Daoy (cell line): Measurements from ENCODE around the gene MAPK4. TPM values are rescaled to one million over a fixed set of nuclear protein-coding genes. Genes with fewer than 3 reads are reported as not detected.
A peak's percentile ranks its signal among the peaks of the same experiment; 100 is the strongest.

Experiments
- DNase-seq: peaks from one replicate; pipeline ENCODE4 v3.0.0-alpha.2; 2015; ENCODE audit warnings: low read depth
- total RNA-seq: library from RNA; depleted of rRNA; stranded (reverse); fragments of >200 nt; shearing (Covaris generic); gene quantifications from 2 replicates; pipeline ENCODE4 v1.2.3, GENCODE V29; 2014

Gene MAPK4
- total RNA-seq, 1 experiment from 2014 or later, result 0.17 TPM

DNA sequence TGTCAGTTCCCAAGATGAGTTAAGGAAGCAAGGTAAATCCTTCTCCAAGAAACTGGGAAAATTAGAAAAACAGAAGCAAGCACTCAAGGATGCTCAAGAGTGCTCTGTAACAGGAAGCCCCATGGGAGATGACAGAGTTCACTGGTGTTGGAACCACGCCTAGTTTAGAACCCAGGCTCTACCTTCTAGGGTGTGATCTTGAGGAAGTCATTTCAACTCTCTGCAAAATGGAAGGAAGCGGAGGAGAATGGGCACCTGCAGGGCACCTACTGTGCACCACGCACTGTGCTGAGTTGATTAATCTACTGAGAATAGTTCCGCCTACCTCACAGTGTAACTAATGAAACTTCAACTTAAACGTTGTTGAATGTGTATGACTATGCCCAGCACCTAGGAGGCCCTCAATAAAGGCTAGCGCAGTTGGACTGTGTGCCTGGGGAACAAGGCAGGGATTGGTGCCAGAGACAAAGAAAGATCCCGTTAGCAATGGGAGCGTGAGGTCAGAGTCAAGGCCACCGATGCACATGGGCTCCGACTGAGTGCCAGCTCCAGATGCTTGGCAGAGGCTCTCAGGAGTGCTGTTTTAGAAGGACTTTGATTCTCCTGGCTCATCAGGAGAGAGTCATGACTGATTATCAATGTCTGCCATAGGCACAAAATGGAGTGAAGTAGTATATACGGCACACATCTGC is 93.7 kb downstream of the MAPK4 start:
- DNase-seq, result no peak

DNA sequence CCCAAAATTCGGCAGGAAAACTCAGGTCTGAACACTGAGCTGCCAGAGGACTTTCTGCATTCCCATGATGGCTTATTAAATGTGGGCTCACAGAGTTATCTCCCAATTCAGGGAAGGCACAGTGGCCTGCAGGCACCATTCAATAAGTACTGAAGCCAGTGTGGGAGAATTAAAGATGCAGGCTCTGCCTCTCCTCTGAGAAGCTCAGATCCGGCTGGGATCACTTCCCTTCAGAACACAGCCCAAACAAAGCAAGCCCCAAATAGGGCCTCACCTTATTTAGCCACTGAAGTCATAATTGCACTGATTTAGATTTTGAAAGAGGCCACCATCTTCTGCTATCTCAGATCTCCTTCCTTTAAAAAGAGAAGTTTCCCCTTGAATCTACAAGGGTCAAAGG is 94.3 kb downstream of the MAPK4 start:
- DNase-seq, result no peak

DNA sequence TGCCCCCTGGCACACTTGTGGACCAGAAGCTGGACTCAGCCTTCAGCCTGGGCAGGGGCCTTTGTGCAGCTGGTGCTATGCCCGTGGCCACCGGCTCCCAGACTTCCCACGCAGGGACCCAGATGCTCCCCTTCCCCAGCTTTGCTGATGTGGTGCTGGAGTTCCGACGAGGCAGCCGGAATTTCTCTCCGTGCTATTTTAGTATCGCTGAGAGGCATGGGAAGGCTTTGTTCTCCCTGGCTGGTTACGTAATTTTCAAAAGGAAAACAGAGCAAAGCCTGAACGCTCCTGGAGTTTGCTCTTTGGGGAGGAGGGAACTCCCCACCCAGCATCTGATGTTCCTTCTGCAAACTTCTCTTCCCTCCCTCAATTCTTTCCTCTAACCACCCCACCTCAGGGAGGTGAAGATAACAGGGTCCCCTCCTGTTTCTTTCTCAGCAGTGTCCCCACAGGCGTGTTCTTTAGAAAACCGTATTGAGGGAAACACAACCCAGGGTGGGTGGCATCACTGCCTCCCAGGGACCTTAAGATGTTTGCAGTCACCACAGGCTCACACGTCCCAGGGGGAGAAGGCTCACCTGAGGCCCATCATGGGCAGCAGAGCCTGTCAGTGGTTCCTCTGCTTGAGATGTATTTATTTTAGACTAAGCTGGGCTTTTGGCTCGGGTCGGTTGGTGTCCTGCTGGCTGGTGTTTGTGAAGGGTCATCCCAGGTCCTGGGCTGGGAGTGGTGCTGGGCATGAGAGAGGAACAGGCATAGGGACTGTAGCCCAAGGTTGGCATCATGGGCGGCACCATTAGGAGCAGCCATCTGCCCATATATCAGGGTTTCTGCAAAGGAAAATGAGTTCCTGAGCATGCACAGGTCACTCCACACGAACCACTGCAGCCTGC is 95.0 kb downstream of the MAPK4 start:
- no peak for DNase-seq

DNA sequence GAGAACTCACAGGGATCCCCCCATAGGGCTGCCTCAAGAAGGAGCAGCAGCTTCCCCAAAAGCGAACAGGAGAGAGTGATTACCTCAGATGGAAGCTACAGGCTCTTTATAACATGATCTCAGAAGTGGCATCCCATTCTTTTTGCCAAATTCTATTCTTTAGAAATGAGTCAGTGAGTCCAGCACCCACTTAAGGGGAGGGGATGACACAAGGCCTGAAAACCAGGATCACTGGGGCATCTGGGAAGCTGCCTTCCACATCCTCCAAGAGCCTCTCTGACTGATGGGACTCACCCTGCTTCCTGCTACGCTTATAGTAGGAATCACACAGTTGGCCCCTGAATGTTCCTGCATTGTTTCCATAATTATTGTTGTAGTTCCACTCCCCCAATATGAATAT is 96.5 kb downstream of the MAPK4 start:
- DNase-seq, result no peak

DNA sequence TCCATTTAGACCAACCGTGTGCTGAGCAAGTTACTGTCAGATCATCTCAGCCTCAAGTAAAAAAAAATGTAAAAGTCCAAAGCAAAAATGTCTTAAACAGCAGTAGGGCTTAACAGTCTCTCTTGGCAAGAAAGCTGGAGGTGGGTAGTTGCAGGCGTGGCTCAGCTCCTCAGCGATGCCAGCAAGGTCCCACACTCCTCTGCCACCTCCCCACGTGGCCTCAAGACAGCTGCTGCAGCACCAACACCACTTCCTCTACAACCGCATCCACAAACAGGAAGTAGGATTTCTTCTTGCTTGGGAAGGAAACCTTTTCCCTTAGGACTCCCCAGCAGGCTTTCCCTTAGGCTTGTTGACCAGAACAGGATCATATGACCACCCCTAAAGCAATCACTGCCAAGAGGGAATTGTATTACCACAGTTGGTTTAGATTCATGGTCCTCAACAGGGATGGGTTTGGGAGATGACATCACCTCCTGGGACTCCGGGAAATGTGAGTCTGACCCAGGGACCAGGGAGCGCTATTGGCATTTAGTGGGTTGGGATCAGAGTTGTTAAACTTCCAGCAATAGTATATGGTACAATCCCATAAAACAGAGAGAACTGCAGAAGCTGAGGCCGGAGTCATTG is 97.1 kb downstream of the MAPK4 start:
- DNase-seq, result peak; percentile 37

DNA sequence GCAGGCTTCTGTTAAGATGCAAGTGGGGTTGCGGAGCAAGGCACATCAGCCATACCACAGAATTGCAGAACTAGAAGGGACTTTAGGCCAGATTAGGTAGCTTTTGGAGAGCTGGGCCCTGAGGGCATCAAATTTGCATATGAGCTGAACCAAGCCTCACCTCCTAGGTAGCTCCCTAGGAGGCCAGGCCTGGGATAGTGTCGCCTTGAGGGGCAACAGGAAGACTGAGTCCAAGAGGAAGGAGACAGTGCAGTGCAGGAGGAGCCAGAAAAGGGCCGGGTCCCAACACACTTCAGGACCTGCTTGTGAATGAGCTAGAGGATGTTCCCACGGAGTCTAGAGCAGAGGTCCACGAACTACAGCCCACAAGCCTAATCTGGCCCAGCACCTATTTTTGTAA is 98.7 kb downstream of the MAPK4 start:
- DNase-seq, result no peak

DNA sequence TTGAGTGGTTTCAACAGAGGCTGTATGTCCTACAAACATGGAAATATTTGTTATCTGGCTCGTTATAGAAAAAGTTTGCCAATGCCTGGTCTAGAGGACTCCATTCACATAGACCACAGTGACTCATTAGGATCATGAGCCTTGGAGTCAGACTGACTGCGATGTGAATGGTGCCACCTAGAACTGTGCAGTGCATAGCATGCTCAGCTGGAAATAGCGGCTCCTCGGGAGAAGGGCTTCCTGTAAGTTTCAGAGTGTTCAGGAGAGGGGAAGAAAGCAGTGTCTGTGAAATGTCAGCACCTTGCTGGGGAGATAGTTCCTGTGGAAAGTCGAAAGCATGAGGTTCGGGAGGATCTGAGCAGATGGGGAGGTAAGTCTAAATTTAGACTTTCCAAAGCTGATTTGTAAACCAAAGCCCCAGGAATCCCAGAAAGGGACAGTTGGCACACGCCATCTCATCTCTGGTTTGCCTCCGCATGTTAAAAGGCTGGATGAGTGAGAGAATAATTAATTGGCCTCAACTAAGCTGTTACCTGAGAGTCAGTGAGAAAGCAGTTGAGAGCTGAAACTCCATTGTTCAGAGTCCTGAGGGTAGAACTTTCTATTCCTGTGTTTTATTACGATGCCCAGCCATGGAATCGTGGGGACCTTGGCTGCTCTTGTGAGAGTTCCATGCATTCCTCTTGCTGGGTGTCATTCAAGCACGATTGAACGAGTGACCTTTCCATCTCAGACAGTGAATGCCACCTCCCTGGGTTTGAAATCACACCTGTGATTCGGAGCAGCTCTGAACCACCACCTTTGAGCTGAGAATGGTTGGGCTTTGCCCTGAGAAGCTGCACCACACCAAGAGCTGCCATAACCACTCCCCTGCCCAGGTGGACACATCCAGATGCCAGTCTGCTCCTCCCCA is 99.5 kb downstream of the MAPK4 start:
- peak; percentile 78 for DNase-seq

DNA sequence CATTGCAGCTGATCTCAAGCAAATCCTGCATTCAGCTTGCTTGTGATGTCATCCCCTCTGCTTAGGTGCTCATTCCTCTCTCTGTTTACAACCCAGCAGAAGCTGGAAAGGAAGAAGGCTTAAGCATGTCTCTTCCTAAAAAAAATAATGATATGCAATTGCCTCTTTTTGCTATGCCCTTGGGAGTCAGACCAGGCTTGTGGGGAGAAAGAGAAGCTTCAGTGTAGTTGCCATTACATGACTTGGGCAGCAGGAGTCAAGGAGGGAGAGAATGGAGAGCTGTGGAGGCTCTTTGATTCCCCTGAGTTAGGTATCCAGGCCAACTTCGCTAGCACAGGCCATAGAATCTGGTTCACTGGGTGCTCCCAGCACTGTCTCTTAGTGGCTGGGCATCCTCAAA is 101.1 kb downstream of the MAPK4 start:
- DNase-seq, result no peak

DNA sequence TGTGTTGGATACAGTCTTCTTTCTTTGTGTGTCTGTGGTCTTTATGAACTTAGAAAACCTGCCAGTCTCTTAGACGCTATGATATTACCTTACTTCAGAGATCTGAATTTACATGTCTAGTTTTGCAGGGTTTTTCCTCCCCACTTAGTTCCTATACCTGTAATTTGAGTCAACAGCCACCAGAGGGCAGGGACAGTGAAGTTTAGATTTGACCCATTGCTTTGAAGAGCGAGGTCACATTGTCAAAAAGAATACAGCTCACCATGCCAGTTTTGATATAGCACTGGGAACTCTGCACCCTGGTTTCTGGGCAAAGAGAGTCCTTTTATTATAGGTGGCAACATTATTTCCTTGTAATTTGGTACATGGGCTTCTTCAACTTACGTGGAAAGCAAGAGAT is 102.3 kb downstream of the MAPK4 start:
- no peak for DNase-seq

DNA sequence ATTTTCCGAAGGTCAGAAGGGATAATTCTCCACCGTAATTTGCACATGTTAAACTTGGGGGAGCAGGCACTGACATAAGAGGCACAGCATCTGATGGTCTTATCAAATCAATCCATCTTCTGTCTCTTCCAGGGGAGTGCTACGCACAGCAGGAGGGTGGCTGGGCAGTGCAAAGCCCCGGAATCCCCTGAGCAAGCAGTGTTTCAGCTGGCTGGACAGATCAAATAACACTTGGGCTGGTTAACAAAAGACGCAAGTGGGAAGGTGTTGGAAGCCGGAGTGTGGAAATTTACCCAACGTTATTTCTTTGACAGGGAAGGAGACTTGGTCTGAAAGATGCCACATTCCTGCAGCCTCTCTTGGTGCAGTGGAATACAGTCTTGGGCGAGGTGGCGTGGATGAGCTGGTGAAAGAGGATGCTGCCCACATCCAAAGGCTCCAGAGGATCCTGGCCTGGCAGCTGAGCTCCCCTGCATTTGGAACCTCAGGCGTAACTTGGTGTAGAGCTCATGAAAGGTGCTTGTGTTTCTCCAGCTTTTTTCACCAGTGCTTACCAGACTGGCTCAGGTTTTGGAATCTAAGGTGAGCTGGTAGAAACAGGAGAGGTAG is 103.0 kb downstream of the MAPK4 start:
- DNase-seq, result no peak

DNA sequence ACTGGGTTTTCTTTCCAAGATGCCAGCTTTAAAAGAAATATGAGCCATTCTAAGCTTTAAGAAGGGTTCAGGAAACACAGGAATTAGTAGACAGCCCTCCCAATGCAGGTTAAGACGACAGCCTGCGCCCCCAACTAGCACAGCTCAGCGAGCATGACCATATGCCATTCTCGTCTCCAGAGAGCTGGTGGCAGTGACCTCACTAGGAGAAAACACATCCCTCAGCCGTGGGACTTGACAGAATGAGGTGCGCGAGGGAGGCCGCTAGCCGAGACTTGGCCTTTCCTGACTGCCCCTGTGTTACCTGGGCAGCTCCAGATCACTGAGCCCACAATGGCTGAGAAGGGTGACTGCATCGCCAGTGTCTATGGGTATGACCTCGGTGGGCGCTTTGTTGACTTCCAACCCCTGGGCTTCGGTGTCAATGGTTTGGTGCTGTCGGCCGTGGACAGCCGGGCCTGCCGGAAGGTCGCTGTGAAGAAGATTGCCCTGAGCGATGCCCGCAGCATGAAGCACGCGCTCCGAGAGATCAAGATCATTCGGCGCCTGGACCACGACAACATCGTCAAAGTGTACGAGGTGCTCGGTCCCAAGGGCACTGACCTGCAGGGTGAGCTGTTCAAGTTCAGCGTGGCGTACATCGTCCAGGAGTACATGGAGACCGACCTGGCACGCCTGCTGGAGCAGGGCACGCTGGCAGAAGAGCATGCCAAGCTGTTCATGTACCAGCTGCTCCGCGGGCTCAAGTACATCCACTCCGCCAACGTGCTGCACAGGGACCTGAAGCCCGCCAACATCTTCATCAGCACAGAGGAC is 103.9 kb downstream of the MAPK4 start:
- DNase-seq, result no peak

DNA sequence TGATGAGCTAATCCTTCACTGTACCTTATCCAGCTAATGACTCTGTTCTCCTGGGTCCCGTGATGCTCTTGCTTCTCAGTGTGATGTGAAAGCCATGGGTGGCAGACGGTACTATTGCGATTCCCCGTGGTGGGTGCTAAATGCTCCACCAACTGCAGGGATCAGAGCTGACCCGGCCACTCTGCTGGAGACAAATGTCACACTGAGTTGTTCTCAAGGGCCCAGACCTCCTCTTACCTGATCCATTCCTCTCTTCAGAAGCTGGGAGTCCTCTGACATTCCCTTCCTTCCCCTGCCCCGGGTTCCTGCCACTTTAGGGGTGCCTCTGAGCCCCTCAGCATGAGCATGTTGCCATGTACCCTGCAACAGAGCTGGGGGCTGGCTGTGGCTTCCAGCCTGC is 105.1 kb downstream of the MAPK4 start:
- DNase-seq, result no peak

DNA sequence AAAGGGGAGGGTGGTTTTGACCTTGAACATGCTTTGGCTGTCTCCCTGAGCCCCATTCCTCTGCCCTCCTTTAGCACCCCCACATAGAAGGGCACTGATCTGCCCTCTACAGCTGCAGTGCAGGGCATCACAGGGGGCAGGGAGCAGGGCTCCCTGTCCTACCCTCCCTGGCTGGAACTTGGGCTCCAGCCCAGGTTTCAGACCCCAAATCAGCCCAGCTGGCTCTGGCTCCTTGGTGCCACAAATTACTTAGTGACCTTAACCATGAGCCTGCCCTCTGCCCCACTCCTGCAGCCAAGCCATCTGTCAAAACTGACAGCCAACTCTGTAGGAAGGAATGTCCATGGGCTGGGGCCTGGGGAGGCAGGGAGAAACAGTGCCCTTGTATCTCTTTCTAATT is 105.6 kb downstream of the MAPK4 start:
- no peak for DNase-seq

DNA sequence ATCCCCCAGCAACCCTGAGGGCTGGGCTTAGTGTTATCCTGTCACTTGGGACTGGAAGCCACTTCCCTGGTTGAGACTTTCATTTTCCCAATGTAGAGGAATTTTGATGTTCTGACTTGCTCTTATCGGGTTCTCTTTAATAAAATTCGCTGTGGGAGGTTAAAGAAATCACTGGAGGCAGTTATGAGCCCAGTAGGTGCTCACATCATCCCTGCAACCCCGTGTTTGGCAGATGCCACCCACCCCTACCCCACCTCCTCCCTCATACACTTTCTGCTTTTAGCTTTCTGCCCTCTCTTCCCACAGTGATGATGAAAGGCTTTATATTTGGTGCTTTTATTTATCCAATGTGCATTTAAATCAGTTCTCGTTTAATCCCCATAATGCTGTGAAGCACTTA is 106.6 kb downstream of the MAPK4 start:
- no peak for DNase-seq

DNA sequence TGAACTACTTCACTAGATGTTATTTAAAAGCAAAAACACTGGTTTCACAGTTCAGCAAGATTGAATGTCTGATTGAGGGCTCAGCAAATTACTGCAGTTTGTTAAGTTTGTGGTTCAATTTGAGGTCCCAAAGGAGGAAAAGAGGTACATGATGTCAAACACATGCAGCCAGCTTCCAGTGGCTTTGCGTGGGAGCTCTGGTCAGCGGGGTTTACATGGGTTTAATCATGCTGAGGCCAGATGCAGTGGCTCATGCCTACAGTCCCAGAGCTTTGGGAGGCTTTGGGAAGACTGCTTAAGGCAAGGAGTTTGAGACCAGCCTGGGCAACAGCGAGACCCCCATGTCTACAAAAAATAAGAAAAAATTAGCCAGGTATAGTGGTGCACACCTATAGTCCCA is 111.5 kb downstream of the MAPK4 start:
- DNase-seq, result no peak

DNA sequence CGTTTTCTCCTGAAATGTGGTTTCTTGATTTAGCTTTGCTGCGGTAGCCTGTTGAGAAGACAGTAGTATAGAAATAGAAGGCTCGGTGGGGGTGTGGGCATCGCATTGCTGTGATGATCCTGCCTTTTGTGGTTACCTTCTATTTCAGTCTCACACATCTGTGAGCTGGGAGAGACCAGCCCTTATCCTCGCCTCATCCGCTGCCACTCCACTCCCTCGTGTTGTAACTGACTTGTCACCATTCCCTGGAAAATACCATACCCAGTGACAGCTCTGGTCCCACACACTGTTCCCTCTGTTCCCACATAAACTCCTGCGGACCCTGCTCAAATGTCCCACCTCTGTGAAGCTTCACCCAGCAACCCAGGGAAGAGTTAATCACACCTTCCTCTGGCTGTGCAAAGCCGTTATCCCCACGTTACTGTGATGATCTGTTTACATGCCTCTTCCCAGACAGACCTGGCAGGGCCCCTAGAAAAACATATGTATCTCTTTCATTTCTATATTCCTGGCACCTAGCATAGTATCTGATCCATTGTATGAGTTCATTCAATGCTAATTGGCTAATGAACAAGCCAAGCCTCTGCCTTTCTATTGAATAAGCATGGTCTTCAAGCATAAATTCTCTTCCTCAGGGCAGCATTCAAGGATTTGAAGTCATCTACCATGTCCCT is 114.6 kb downstream of the MAPK4 start:
- DNase-seq, result no peak

DNA sequence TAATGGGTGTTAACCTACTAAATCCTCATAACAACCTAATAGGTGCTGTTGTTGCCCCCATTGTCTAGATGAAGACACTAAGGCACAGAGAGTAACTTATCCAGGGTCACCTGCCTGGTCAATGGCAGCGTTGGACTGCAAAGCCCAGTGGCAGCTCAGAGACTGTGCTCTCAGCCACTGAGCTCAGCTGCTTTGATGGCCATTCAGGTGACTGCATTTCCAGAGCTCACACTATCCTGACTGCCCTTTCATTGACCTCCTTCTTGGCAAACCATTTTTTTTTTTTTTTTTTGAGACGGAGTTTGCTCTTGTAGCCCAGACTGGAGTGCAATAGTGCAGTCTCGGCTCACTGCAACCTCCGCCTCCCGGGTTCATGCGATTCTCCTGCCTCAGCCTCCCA is 115.2 kb downstream of the MAPK4 start:
- DNase-seq, result no peak

DNA sequence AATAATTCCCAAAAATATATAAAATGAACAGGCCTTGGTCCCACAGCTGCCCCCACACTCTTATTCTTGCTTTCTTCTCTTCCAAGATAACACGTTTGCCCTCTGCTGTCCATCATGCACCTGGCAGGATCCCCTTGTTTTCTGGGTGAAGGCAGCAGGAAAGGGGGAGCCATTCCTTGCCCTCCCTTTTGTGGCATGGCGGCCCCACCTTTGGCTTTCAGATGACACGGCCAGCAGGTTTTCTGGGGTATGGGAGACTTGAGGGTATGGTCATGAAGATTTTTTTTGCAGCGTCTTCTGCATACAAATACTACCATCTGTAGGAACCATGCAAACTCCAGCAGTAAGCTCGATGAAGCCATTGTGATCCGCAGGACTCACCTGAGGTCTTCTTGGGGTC is 118.8 kb downstream of the MAPK4 start:
- no peak for DNase-seq

DNA sequence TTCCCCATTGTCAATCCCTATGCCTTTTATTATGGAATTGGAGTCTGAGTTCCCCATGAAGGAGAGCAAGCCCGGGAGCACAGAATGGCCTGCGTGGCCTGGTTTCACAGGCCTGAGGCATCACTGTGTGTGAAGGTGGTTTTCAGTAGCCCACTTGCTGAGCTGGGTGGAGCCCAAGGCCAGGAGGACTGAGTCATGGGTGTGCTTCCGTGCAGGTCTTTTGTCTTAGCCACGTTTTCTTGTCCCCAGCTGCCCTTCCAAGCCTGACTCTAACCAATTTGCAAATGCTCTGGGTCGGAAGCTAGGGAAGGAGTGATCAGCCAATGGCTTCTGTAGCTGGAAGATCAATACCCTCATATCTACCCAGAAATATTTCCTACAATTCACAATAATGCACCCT is 119.2 kb downstream of the MAPK4 start:
- peak; percentile 38 for DNase-seq

DNA sequence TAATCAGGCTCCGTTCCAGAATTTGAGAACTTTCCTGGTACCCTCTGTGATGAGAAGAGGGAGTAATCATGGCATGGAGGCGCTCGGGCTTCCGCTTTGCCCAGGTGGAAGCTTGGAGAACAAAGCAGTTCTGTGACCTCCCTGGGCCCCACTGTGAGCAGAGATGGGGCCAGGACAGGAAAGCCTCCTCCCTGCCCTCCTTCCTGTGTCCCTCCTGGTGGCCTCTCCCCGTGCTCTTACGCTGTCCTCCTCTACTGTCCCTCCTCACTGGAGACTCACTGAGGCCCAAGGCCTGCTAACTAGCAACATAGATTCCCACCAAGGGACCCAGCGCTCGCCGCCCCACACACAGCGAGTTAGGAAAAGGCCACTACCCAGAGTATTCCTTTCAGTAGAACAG is 119.8 kb downstream of the MAPK4 start:
- no peak for DNase-seq
